Activated naive CD4-positive, alpha-beta T cell treated with anti-CD3 and anti-CD28 coated beads, Interleukin-2, amount 50 U/mL, for 72 hours (primary cell): Measurements from ENCODE around the gene MYH6. TPM values are rescaled to one million over a fixed set of nuclear protein-coding genes. Genes with fewer than 3 reads are reported as not detected.
A peak's percentile ranks its signal among the peaks of the same experiment; 100 is the strongest.
"Not testable (repeated sequence)": the region's sequence is repeated elsewhere in the genome, so short reads cannot be mapped to it uniquely, and the experiment has no call there.

Experiments used
- ATAC-seq, 2 donors: fragments of 150-1000 bp; cut with Tn5 transposase; 2 replicates each; pipeline ENCODE4 v1.10.0; 2021; ENCODE audit warnings: mild to moderate bottlenecking in 2 of 2, moderate library complexity in 2 of 2
- DNase-seq, 2 donors: peaks; one replicate each; pipeline ENCODE4 v3.0.0; 2021 to 2022; ENCODE audit warnings: low spot score in 2 of 2
- H3K27ac Mint-ChIP-seq, 2 donors: one replicate each; pipeline ENCODE4 v1.8.0; 2022; ENCODE audit warnings: mild to moderate bottlenecking in 2 of 2, mixed read lengths in 2 of 2
- H3K36me3 Mint-ChIP-seq, 2 donors: one replicate each; pipeline ENCODE4 v1.8.0; 2022; ENCODE audit warnings: mixed read lengths in 2 of 2
- H3K9me3 Mint-ChIP-seq, 2 donors: one replicate each; pipeline ENCODE4 v1.8.0; 2022; ENCODE audit warnings: mixed read lengths in 2 of 2
- total RNA-seq, 2 donors: library from RNA; stranded (reverse); gene quantifications; one replicate each; pipeline ENCODE4 v1.2.3, GENCODE V29; 2022

Gene MYH6
- total RNA-seq, 2 donors from 2014 or later = 0.60 TPM; not detected in 1

GRCh38 chr14:23389396-23389795, 18.7 kb downstream of the MYH6 start:
- ATAC-seq (no peak), DNase-seq (no peak)
- Mint-ChIP-seq H3K36me3 (no peaks in the 10 kb centered on the region), H3K9me3 (no peaks in the 10 kb centered on the region), H3K27ac (no peak overlapping the region)

DNA sequence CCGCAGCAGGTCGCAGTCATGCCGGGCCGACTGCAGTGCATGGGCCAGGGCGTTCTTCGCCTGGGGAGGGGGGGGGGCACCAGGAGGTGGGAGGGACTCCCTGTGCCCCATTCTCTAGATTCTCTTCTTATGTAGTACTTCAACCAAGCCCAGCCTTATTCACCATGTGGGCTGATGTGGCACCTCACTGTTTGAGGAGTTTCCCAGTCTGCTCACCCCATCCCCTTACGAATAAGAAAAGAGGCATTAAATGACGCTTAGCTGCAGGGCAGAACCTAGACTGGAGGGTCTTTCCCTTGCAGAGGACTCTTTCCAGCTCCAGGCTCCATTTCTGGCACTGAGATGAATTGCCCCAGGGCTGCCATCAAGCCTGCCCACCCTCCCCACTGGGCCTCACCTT, 19.1 kb downstream of the MYH6 start:
- Mint-ChIP-seq H3K27ac (peak overlapping the region in 1 of 2 donors; percentile 46), H3K36me3 (no peaks in the 10 kb centered on the region), H3K9me3 (no peaks in the 10 kb centered on the region)
- DNase-seq = no peak
- ATAC-seq = no peak

- ATAC-seq (no peak), DNase-seq (no peak)
- H3K27ac Mint-ChIP-seq = peak overlapping the region in 1 of 2 donors; percentile 2
- no peaks in the 10 kb centered on the region for H3K36me3 Mint-ChIP-seq
- H3K9me3 Mint-ChIP-seq = no peaks in the 10 kb centered on the region
Observed at GRCh38 chr14:23387916-23388882, 19.9 kb downstream of the MYH6 start.

- H3K36me3 Mint-ChIP-seq = no peaks in the 10 kb centered on the region
- H3K9me3 Mint-ChIP-seq = no peaks in the 10 kb centered on the region
- H3K27ac Mint-ChIP-seq = no peak overlapping the region
- no peak for ATAC-seq
- no peak for DNase-seq
Observed at GRCh38 chr14:23386999-23387398, 21.1 kb downstream of the MYH6 start.

DNA sequence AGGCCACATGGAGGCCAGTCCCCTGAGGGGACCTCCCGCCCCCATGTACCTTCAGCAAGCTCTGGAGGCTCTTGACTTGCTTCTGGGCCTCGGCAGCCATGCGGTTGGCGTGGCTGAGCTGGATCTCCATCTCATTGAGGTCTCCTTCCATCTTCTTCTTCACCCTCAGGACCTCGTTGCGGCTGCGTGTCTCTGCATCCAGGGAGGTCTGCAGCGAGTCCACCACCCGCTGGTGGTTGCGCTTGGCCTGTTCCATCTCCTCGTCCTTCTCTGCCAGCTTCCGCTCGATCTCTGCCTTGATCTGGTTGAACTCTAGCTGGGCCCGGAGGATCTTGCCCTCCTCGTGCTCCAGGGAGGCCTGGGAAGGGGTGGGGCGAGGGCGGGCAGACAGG, 21.8 kb downstream of the MYH6 start:
- H3K9me3 Mint-ChIP-seq, DNase-seq, H3K27ac Mint-ChIP-seq, H3K36me3 Mint-ChIP-seq, ATAC-seq: not testable (repeated sequence)

DNA sequence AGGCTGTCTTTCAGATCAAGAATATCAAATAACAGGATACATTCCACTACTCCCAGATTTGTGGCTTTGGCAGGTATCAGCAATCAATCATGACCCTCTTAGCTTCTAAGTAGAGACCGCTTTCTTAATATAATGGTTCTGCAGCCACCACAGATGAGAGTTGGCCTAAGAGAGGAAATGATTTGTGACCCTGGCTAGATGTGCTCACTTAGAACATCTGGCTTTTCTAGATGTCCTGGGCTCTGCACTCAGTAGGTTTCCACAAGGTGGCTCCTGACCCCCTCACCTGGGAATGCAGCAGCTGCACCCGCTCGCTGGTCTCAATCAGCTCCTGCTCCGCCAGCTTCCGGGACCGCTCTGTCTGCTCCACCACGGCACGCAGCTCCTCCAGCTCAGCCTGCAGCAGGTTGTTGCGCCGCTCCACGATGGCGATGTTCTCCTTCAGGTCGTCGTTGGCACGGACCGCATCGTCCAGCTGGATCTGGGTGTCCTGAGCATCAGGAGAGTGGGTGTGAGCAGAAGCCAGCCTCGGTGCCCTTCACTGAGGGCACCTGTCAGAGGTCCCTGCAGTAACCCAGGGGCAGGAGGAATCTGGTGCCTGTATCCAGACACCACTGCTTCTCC, 22.3 kb downstream of the MYH6 start:
- Mint-ChIP-seq H3K9me3 (no peaks in the 10 kb centered on the region), H3K27ac (no peak overlapping the region), H3K36me3 (no peaks in the 10 kb centered on the region)
- DNase-seq = no peak
- no peak for ATAC-seq

DNA sequence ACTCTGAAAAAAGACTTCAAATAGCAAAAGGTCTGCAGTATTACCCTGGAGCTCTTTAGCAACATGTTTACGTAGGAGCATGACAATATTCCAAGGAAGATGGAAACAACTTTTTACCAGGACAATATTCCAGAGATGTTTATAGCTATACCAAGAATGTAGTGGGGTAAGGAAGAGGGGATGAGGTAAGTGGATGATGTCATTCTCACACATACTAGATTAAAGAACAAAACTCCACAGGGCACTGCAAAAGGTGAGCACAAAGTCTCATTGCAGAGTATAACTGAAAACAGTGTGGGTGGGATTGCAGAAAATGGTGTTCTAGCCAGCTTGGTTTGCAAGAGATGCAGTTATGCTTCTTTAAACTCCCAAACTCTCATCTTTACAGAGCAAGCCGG, 22.8 kb downstream of the MYH6 start:
- ATAC-seq = no peak
- Mint-ChIP-seq H3K36me3 (no peaks in the 10 kb centered on the region), H3K27ac (no peak overlapping the region), H3K9me3 (no peaks in the 10 kb centered on the region)
- no peak for DNase-seq

DNA sequence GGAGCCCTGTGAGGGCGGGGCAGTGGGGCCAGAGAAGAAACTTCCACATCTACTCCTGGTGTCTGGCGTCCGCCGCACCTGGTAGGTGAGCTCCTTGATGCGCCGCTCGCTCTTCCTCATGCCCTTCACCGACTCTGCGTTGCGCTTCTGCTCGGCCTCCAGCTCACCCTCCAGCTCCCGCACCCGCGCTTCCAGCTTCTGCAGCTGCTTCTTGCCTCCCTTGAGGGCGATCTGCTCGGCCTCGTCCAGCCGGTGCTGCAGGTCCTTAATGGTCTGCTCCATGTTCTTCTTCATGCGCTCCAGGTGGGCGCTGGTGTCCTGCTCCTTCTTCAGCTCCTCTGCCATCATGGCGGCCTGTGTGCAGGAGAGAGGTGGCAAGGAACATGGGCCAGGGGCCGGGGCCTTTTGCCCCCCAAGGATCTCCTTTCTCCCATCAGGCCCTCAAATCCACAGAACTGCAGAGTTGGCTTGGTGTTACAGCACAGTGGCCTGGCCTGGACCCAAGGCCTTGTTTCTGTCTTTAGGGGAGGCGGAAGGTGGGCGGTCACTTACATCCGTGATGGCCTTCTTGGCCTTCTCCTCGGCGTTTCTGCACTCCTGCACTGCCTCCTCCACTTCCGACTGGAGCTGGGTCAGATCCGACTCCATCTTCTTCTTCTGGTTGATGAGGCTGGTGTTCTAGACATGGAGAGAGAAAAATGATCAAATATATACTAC, 23.6 kb downstream of the MYH6 start:
- H3K36me3 Mint-ChIP-seq = no peaks in the 10 kb centered on the region
- ATAC-seq (no peak), DNase-seq (no peak)
- no peak overlapping the region for H3K27ac Mint-ChIP-seq
- H3K9me3 Mint-ChIP-seq = no peaks in the 10 kb centered on the region

DNA sequence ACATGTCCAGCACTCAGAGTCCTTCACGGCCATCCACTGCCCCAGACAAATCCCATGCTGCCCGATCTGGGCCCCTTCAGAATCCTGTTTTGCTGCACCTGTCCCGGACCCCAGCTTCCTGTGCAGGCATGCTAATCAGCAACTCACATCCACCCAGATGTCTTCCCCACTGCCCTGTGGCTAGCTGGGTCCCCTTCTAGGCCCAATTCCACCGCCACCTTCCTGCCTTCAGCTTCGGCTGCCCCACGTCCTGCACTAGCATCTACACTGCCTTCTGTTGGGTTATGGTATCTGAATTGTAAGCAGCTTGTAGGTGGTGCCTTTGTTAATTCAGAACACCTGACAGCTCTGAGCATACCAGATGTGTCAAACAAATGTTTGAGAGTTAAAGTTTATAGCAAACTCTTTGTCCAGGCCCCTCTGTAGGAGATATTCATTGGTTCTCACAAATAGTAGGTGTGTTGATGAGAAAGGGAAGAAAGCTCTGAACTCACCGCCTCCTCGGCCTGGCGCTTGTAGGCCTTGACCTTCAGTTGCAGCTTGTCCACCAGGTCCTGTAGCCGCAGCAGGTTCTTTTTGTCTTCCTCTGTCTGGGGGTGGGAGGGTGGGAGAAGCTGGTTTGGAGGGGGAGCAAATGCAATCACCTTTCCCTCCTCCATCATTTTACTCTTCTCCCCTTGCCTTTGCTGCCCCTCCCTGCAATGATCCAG, 25.2 kb downstream of the MYH6 start:
- H3K36me3 Mint-ChIP-seq = no peaks in the 10 kb centered on the region
- no peaks in the 10 kb centered on the region for H3K9me3 Mint-ChIP-seq
- DNase-seq = no peak
- H3K27ac Mint-ChIP-seq = no peak overlapping the region
- ATAC-seq = no peak

GRCh38 chr14:23382276-23382675, 25.8 kb downstream of the MYH6 start:
- Mint-ChIP-seq H3K9me3 (no peaks in the 10 kb centered on the region), H3K27ac (no peak overlapping the region), H3K36me3 (no peaks in the 10 kb centered on the region)
- no peak for DNase-seq
- ATAC-seq = no peak

GRCh38 chr14:23381871-23382270, 26.2 kb downstream of the MYH6 start:
- no peaks in the 10 kb centered on the region for H3K9me3 Mint-ChIP-seq
- DNase-seq = no peak
- no peaks in the 10 kb centered on the region for H3K36me3 Mint-ChIP-seq
- no peak for ATAC-seq
- H3K27ac Mint-ChIP-seq = no peak overlapping the region

- Mint-ChIP-seq H3K27ac (no peak overlapping the region), H3K9me3 (no peaks in the 10 kb centered on the region), H3K36me3 (no peaks in the 10 kb centered on the region)
- DNase-seq (no peak), ATAC-seq (no peak)
Observed at GRCh38 chr14:23380976-23381375, 27.1 kb downstream of the MYH6 start.

DNA sequence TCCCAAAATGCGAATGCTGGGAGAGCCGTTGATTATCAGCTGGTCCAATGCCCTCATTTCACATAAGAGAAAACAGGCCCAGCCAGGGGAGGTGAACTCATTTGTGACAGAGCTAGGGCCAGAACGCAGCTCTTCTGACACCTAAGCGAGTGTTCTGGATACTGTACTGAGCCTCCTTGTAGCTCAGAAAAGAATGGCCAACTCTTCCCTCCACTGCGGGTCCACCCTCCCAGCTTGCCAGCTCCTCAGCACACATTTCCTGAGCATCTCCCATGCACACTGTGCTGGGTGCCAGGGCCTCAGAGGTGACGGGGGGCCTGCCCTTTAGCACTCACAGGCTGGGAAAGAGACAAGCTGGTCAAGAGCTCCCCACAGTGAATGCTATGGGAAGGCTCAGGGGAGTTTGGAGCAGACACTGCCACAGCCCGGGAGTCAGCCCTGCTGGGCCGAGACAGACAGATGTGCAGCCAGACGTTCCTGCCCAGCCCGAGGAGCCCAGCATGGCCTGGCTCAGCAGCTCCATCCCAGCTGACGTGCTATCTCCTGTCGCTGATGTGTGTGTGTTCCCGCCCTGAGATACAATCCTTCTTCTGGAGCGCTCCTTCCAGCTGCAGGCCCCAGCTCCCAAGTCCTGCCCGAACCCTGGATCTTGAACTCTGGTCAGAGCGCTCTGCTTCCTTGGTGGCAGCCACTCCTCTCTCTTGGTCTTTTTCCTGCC, 27.7 kb downstream of the MYH6 start:
- no peak overlapping the region for H3K27ac Mint-ChIP-seq
- peak; percentile 26 to 42 for ATAC-seq
- H3K9me3 Mint-ChIP-seq = no peaks in the 10 kb centered on the region
- no peak for DNase-seq
- H3K36me3 Mint-ChIP-seq = no peaks in the 10 kb centered on the region

GRCh38 chr14:23379366-23380196, 28.5 kb downstream of the MYH6 start:
- no peak overlapping the region for H3K27ac Mint-ChIP-seq
- H3K9me3 Mint-ChIP-seq = no peaks in the 10 kb centered on the region
- peak; percentile 88 to 93 for ATAC-seq
- peak in 1 of 2 donors; percentile 76 for DNase-seq
- no peaks in the 10 kb centered on the region for H3K36me3 Mint-ChIP-seq

- no peak for ATAC-seq
Observed at GRCh38 chr14:23378612-23379220, 29.4 kb downstream of the MYH6 start.

More at GRCh38 chr14:23378612-23379220, 29.4 kb downstream of the MYH6 start:
- Mint-ChIP-seq H3K27ac (peak overlapping the region in 1 of 2 donors; percentile 1), H3K36me3 (no peaks in the 10 kb centered on the region), H3K9me3 (no peaks in the 10 kb centered on the region)
- no peak for DNase-seq
